Measurements from ENCODE around the gene ATP6V1G2.

DNA sequence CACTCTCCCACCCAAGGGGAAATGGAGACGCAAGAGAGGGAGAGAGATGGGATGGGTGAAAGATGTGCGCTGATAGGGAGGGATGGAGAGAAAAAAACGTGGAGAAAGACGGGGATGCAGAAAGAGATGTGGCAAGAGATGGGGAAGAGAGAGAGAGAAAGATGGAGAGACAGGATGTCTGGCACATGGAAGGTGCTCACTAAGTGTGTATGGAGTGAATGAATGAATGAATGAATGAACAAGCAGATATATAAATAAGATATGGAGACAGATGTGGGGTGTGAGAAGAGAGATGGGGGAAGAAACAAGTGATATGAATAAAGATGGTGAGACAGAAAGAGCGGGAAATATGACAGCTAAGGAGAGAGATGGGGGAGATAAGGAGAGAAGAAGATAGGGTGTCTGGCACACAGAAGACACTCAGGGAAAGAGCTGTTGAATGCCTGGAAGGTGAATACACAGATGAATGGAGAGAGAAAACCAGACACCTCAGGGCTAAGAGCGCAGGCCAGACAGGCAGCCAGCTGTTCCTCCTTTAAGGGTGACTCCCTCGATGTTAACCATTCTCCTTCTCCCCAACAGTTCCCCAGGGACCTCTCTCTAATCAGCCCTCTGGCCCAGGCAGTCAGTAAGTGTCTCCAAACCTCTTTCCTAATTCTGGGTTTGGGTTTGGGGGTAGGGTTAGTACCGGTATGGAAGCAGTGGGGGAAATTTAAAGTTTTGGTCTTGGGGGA lies 29.7 kb upstream of the ATP6V1G2 start:
- TF ChIP-seq, protein P1, sequence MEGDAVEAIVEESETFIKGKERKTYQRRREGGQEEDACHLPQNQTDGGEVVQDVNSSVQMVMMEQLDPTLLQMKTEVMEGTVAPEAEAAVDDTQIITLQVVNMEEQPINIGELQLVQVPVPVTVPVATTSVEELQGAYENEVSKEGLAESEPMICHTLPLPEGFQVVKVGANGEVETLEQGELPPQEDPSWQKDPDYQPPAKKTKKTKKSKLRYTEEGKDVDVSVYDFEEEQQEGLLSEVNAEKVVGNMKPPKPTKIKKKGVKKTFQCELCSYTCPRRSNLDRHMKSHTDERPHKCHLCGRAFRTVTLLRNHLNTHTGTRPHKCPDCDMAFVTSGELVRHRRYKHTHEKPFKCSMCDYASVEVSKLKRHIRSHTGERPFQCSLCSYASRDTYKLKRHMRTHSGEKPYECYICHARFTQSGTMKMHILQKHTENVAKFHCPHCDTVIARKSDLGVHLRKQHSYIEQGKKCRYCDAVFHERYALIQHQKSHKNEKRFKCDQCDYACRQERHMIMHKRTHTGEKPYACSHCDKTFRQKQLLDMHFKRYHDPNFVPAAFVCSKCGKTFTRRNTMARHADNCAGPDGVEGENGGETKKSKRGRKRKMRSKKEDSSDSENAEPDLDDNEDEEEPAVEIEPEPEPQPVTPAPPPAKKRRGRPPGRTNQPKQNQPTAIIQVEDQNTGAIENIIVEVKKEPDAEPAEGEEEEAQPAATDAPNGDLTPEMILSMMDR (optimal IDR thresholded peaks at IDR 0.05 in 1 of 3, IDR thresholded peaks at IDR 0.05 in 1 of 3, conservative IDR thresholded peaks at IDR 0.05 in 1 of 3; ENCODE audit: extremely low read depth in 1 of 3, insufficient read depth in 2 of 3, low read length in 3 of 3), result no peak
- no peak for TF ChIP-seq EZH2 (IDR thresholded peaks at IDR 0.05; ENCODE audit: low read length)
